GM12801 (cell line): ENCODE data around the gene GBA2.

ENCODE experiments used
- CTCF ChIP-seq: IDR thresholded peaks from one replicate; pipeline ENCODE4 v1.5.1; 2011; ENCODE audit warnings: control low read depth; ENCODE audit not compliant: insufficient read length; ENCODE audit errors: extremely low read depth

The GBA2 gene

GRCh38 chr9:35756275-35757225 lies 7.5 kb upstream of the GBA2 start:
- no peak for TF ChIP-seq CTCF

- no peak for TF ChIP-seq CTCF
These were observed 6.0 kb upstream of the GBA2 start for GRCh38 chr9:35755071-35755470.

DNA sequence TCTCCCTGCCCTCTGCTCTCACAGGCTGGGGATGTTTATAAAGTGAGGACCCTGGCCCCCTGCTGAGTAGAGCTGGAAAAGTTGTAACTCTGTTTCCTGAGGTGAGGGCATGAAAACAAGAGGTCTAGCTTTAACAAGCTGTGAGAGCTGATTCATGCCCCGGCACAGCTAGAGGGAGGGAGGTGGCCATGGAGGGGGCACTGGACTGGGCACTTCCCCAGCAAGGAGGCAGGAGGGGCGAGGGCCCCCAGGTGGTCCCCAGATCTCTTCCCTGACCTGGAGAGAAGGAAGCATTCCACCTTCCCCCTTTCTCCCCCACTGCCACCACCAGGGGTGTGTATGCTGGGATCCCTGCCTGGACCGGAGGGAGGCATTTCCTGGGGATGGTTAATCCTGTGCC lies 5.2 kb upstream of the GBA2 start, which contains the start of gene MSMP:
Gene MSMP, minus strand, starts transcription at position 13 of the 400 bp plus-strand sequence. CDS start 147 bp downstream, outside the sequence.
- TF ChIP-seq CTCF, result no peak

GRCh38 chr9:35753466-35753865 lies 4.4 kb upstream of the GBA2 start:
- no peak for TF ChIP-seq CTCF

- no peak for TF ChIP-seq CTCF
These were observed 1.2 kb upstream of the GBA2 start for GRCh38 chr9:35750256-35750531.

- TF ChIP-seq CTCF, result no peak
These were observed 657 bp upstream of the GBA2 start for GRCh38 chr9:35749515-35750255.

DNA sequence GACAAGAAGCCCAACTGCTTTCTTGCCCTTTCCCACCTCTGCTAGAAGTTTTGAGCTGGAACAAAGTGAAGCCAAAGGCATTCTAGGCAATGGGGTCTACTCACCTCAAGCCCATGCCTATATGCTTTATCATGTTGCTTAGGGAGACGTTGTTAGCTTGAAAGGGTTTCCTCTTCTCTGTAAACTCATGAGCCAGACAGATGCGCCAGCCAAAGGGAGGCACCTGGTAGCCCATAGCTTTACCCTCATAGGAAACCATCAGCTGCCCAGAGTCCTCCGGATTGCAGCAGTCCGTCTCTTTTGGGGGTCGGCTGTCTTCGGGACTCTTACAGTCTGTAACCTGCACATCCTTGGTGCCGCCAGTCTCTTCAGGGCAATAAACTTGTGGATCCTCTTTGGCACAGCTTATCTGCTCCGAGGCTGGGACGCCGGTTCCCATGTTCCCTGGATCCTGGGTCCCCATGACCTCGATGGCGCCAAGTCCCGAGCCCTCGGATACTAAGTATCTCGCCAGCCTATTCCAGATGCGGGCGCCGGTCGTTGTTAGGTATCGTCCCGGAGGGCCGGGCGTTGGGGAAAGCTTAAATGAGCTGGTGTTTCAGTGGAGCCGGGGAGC lies 678 bp downstream of the GBA2 start:
- no peak for TF ChIP-seq CTCF
